ENCODE data around the gene ZMIZ1. TPM values are rescaled to one million over a fixed set of nuclear protein-coding genes. Genes with fewer than 3 reads are reported as not detected.

ZMIZ1 gene
- total RNA-seq, 1 experiment from 2014 or later: 34.2 TPM

DNA sequence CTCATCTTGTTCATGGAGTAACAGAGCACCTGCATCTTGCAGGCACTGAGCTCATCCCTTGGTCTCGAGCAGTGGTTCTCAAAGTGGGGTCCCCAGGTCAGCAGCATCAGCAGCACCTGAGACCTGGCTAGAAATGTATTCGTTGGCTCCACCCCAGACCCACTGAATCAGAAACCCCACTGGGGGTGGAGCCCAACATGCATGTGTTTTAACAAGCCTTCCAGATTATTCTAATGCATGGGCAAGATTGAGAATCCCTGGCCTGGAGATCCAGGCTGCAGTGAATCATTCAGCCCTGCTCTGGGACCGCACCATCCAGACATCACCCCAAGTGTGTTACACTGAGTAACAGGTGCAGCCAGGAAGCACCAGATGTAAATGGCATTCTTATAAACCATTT lies 193.4 kb downstream of the ZMIZ1 start:
- DNase-seq (ENCODE audit: low read depth, low spot score): no peak
- Histone ChIP-seq H3K27me3 (ENCODE audit: control insufficient read depth, insufficient read depth, low read length) (no peaks in the 10 kb centered on the region), H3K27ac (ENCODE audit: low read length) (no peak overlapping the region), H3K9me3 (ENCODE audit: control insufficient read depth, insufficient read depth, low read depth, low read length) (no peaks in the 10 kb centered on the region), H3K4me3 (ENCODE audit: low read depth in 2 of 2, low read length in 2 of 2) (no peak overlapping the region), H3K36me3 (ENCODE audit: control insufficient read depth, insufficient read depth, low read length) (no peaks in the 10 kb centered on the region), H3K4me1 (ENCODE audit: control insufficient read depth, insufficient read depth, low read length) (no peaks in the 10 kb centered on the region; the same call in 1 of the 2 replicates)
- no peak for TF ChIP-seq CTCF (IDR thresholded peaks at IDR 0.05)
- TF ChIP-seq POLR2AphosphoS5 (IDR thresholded peaks at IDR 0.05; ENCODE audit: low read depth, low read length): no peak
- TF ChIP-seq TCF7L2 (IDR thresholded peaks at IDR 0.05; ENCODE audit: low read depth, low read length): no peak
- TF ChIP-seq, protein P1, sequence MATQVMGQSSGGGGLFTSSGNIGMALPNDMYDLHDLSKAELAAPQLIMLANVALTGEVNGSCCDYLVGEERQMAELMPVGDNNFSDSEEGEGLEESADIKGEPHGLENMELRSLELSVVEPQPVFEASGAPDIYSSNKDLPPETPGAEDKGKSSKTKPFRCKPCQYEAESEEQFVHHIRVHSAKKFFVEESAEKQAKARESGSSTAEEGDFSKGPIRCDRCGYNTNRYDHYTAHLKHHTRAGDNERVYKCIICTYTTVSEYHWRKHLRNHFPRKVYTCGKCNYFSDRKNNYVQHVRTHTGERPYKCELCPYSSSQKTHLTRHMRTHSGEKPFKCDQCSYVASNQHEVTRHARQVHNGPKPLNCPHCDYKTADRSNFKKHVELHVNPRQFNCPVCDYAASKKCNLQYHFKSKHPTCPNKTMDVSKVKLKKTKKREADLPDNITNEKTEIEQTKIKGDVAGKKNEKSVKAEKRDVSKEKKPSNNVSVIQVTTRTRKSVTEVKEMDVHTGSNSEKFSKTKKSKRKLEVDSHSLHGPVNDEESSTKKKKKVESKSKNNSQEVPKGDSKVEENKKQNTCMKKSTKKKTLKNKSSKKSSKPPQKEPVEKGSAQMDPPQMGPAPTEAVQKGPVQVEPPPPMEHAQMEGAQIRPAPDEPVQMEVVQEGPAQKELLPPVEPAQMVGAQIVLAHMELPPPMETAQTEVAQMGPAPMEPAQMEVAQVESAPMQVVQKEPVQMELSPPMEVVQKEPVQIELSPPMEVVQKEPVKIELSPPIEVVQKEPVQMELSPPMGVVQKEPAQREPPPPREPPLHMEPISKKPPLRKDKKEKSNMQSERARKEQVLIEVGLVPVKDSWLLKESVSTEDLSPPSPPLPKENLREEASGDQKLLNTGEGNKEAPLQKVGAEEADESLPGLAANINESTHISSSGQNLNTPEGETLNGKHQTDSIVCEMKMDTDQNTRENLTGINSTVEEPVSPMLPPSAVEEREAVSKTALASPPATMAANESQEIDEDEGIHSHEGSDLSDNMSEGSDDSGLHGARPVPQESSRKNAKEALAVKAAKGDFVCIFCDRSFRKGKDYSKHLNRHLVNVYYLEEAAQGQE (IDR thresholded peaks at IDR 0.05; ENCODE audit: insufficient read depth in 1 of 2, low read depth in 2 of 2, low read length in 1 of 2): no peak
- TF ChIP-seq SIN3A (IDR thresholded peaks at IDR 0.05; ENCODE audit: borderline replicate concordance, insufficient read depth, low read depth, low read length): no peak
- no peak for ATAC-seq
- intact Hi-C loops (cut with micrococcal nuclease; ENCODE audit: unreplicated experiment): no loop called here
- POLR2A ChIA-PET: no interaction called here
- no TSS peak for BruUV-seq (replicated peaks)
- CTCF ChIA-PET: no interaction called here
- in situ Hi-C loops (cut with HindIII; ENCODE audit: low pct_unique_long_range_greater_than_20kb, low sequenced_read_pairs): no loop called here

DNA sequence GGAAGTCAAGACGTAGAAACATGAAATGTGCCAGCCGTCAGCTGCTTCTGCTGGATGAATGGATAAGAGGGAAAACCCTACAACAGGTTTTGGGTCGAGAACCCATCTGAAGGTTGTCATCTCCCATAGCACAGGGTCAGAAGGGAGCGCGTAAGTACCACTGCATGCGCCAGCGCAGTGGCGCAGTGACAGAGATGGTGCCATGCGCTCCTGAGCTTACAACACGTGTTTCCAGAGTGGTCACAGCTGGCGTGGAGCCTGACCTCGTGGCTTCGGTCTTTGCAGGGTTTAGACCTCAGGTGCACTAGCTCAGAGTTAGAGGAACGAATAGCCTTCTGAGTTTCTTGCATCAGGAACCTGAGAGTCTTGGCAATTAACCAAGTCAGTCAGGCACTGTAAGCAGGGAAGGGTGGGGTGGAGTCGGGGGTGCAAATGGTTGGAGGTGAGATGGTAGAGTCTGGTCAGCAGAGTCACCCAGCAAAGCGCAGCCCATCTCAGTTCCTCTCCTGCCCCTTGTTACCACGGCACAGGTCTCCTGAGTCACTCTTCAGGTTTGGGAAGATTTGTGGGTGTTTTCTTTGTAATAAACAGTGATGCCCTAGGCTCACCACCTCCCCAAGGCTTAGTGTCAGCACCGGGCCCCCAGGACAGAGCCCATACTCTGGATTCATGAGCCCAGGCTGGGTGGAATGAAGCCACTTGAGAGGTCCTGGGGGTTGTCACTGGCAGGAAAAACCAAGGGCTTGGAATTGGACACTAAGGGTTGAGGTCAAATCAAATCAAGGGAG lies 194.4 kb downstream of the ZMIZ1 start:
- Histone ChIP-seq H3K4me1 (ENCODE audit: control insufficient read depth, insufficient read depth, low read length) (no peaks in the 10 kb centered on the region; the same call in 1 of the 2 replicates), H3K27me3 (ENCODE audit: control insufficient read depth, insufficient read depth, low read length) (no peaks in the 10 kb centered on the region), H3K27ac (ENCODE audit: low read length) (no peak overlapping the region), H3K9me3 (ENCODE audit: control insufficient read depth, insufficient read depth, low read depth, low read length) (no peaks in the 10 kb centered on the region), H3K36me3 (ENCODE audit: control insufficient read depth, insufficient read depth, low read length) (no peaks in the 10 kb centered on the region), H3K4me3 (ENCODE audit: low read depth in 2 of 2, low read length in 2 of 2) (no peak overlapping the region)
- ChIA-PET CTCF (no interaction called here), POLR2A (no interaction called here)
- in situ Hi-C loops (cut with HindIII; ENCODE audit: low pct_unique_long_range_greater_than_20kb, low sequenced_read_pairs) (no loop called here), intact Hi-C loops (cut with micrococcal nuclease; ENCODE audit: unreplicated experiment) (no loop called here)
- TF ChIP-seq CTCF (IDR thresholded peaks at IDR 0.05) (no peak), POLR2AphosphoS5 (IDR thresholded peaks at IDR 0.05; ENCODE audit: low read depth, low read length) (no peak), SIN3A (IDR thresholded peaks at IDR 0.05; ENCODE audit: borderline replicate concordance, insufficient read depth, low read depth, low read length) (no peak)
- DNase-seq (ENCODE audit: low read depth, low spot score) (no peak), ATAC-seq (no peak)
- BruUV-seq (replicated peaks): TSS peak; percentile 9
